ENCODE data around the gene LRRC61.

Gene LRRC61

GRCh38 chr7:150333659-150334058 is 10.5 kb downstream of the LRRC61 start:
- no peak for DNase-seq

- no peak for DNase-seq
These were observed 11.0 kb downstream of the LRRC61 start for GRCh38 chr7:150334108-150334507.

DNA sequence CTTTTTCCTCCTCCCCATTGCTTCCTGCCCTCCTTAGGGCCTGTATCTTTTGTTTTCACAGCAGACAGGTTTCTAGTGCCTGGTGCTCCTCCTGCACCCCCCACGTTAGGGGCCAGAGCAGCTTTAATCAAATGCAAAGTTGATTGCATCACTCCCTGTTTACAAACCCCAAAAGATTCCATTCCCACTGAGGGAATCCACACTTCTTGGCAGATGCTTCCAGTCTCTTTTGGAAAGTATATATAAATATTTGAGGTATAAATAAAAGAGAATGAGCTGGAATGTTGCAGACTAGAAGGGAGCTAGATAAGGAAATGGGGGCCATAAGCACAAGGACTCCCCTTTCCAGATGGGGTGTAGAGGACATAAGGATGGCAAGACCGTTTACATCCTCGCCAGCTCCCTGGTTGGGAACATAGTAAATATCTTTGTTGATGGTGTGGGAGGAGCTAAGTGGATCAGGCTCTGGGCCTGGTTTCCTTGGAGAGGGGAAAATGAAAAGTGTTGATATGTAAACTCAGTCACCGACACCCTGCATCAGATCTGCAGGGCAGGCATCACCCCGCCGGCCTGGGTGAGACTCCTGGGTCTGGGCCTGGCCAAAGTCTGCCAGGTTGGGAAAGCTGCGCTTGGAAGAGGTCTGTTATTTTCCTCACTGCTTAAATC is 12.1 kb downstream of the LRRC61 start:
- no peak for DNase-seq

- DNase-seq = no peak
These were observed 12.6 kb downstream of the LRRC61 start for GRCh38 chr7:150335774-150336112.

DNA sequence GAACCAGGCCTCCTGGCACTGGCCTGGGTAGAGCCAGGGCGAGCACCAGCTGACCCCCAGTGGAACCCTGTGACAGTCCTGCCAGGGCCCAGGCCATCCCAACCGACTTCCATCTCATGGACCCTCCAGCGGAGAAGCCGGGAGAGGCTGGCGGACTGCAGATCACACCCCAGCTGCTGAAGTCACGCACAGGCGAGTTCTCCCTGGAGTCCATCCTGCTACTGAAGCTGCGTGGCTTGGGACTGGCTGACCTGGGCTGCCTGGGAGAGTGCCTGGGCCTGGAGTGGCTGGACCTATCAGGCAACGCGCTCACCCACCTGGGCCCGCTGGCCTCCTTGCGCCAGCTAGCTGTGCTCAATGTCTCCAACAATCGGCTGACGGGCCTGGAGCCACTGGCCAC is 13.6 kb downstream of the LRRC61 start:
- no peak for DNase-seq

DNA sequence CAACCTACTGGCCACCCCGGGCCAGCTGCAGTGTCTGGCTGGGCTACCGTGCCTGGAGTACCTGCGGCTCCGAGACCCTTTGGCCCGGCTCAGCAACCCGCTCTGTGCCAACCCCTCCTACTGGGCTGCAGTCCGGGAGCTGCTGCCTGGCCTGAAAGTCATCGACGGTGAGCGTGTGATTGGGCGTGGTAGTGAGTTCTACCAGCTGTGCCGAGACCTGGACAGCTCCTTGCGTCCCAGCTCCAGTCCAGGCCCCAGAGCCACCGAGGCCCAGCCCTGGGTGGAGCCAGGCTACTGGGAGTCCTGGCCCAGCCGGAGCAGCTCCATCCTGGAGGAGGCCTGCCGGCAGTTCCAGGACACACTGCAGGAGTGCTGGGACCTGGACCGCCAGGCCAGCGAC is 14.0 kb downstream of the LRRC61 start:
- DNase-seq = no peak

GRCh38 chr7:150337659-150338081 is 14.5 kb downstream of the LRRC61 start:
- DNase-seq = no peak

- DNase-seq = no peak
These were observed 15.1 kb downstream of the LRRC61 start for GRCh38 chr7:150338166-150338829.

DNA sequence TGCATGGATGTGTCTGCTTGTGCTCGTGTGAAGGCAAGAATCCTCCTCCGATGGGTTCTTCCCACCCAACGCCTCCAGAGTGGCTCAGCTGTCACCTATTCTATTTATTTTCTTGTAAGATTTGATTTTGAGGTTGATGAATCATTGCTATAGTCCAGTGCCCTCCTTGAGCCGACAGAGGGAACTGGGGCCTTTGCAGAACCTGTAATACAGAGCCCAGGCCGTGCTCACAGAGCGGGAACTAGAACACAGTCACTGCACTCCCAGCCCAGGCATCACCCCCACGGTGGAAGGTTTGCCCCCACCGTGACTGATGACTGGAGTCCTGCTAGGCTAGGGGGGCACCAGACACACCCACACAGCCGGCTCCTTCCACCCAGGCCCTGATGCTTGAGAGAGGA is 16.3 kb downstream of the LRRC61 start:
- DNase-seq = no peak

DNA sequence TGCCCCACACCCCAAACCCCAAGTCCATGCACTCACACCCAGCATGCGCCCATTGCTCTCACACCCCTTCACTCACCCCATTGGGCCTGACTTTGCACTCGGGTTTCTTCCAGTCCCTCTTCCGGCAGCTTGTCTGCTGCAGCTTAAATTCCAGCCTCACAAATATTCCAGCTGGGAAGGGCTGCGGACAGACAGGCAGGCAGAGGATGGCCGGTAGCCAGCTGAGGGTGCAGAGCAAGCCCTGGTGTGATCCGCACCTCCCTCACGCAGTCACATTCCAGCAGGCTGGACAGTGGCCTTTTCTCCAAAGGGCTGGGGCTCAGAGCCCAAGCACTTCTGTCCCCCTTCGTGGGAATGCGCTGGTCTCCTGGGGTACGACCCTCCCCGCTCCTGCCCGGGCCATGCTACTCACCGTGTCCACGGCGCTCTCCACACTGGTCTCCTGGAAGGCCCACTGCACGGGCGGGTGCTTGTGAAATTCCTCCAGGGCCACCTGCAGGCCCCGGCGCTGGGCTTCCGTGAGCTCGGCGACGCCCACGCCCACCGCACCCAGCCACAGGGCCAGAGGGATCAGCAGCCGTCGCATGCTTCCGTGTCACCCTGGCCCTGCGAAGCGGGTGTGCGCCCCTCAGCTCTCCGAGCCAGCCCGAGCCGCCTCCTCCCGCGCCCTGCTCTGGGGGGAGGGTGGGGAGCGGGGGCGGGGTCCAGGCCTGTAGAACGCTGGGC is 17.0 kb downstream of the LRRC61 start:
- peak; percentile 40 for DNase-seq

DNA sequence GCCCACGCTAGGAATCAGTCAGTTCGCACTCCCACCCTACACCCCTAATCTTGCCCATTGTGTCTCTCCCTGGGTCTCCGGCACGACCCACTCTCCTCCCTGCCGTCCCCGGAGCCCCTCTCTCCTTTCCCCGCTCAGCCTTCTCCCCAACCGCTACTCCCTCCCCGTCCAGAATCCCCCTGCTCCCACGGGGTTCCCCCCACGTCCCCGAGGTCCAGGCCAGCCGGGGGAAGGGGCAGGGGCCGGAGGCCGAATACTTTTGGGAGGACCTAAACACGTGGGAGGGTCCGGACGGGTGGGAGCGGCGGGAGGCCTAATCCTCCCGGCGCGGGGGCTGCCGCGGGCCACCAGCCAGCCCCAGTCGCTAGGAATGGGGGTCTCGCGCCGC is 17.7 kb downstream of the LRRC61 start:
- DNase-seq = no peak

GRCh38 chr7:150341263-150342120 is 18.3 kb downstream of the LRRC61 start, which contains the start of gene RARRES2:
TSS of gene RARRES2 (minus strand) at chr7:150341629. CDS start at chr7:150340609, 1,020 bp downstream.
- no peak for DNase-seq

DNA sequence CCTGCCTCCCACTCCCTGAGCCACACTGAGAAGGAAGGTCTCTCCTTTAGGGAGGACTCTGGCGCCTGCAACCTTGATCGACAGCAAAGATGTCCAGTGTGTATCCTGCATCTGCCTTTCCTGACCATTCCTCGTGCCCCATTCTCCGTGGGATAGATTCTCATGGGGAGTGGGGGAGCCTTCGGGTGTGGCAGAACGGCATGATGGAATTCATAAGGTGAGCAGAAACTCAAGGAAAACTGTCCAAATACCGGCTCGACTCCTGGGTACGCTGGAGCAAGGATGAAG is 18.9 kb downstream of the LRRC61 start:
- no peak for DNase-seq

DNA sequence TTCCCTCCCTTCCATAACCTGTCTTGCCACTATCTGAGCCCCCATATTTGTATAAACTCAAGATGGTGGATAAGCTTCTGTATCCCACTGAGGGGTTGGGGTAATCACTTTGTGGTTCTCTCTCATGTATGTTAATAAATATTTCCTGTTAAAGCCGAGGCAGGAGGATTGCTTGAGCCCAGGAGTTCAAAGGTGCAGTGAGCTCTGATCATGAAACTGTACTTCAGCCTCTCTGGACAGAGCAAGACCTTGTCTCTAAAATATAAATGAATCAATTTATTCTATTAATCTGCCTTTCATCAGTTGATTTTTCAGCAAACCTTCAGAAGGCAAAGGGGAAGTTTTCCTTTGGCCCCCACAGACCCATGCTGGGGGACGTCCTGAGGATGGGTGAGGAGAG is 20.1 kb downstream of the LRRC61 start:
- no peak for DNase-seq

GRCh38 chr7:150344299-150344698 is 21.1 kb downstream of the LRRC61 start:
- no peak for DNase-seq

DNA sequence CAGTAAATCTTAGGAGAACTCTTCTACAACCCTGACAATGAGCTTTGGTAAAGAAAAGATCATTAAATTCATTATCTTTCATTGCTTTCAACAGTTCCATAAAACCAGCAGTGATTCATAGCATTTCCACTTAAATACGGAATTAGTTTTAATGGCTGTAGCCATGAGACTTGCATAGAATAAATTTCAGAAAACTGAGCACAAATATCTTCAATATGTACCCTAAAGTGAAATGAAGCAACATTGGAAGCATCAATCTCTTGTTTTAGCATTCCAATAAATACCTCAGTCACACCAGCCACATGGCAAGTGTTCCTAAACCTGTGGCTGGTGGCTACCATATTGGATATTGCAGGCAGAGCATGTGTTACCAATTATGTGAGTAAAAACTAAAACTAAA is 21.9 kb downstream of the LRRC61 start:
- DNase-seq = no peak

GRCh38 chr7:150346922-150347321 is 23.8 kb downstream of the LRRC61 start:
- DNase-seq = no peak

DNA sequence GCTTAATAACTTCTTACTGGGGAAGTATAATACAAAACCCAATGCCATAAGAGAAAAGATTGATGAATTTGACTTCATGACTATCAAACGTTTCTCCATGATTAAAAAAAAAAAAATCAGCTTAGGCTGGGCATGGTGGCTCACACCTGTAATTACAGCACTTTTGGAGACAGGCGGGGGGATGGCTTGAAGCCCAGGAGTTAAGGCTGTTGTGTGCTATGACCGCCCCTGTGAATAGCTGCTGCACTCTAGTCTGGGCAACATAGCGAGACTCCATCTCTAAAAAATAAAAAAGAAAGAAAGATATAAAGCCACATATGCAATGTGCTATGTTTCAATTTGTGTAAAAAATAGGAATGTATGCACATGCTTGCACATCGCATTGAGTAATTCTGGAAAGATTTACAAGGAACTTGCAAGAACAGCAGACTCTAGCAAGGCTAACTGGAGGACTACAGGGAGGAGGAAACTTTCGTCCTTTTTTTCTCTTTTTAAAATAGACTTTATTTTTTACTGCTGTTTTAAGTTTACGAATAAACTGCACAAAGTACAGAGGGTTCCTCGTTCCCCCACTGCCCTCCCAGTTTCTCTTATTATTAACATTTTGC is 28.5 kb downstream of the LRRC61 start:
- DNase-seq = no peak

- no peak for DNase-seq
These were observed 32.5 kb downstream of the LRRC61 start for GRCh38 chr7:150355666-150356059.

DNA sequence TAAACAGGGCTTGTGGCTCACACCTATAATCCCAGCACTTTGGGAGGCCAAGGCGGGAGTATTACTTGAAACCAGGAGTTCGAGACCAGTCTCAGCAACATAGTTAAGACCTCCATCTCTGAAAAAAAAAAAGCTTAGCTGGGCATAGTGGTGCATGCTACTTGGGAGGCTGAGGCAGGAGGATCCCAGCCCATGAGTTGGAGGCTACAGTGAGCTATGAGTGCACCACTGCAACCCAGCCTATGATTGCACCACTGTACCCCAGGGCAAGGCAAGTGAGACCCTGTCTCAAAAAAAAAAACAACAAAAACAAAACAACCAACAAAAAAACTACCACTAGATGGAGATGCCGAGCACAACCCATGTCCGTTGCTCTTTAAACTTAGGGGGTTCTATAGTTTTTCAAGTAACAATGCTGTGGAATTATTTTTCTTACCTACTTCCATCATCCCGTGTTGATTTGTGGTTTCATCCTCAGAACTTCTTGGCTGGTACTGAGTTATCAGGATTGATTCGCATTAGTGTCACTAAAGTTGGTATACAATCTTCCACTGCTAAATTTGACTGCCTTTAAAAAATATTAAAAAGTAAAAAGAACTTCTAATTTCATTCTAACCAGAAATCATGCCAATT is 33.2 kb downstream of the LRRC61 start:
- no peak for DNase-seq

GRCh38 chr7:150357270-150357669 is 34.1 kb downstream of the LRRC61 start:
- peak; percentile 78 for DNase-seq

GRCh38 chr7:150357771-150358427 is 34.7 kb downstream of the LRRC61 start:
- DNase-seq = no peak
